ENCODE data around the gene STK4. TPM values are rescaled to one million over a fixed set of nuclear protein-coding genes. Genes with fewer than 3 reads are reported as not detected.
A peak's percentile ranks its signal among the peaks of the same experiment; 100 is the strongest.

Gene STK4
- total and polyA plus RNA-seq, 2 of the 8 experiments (the other 6 are each of a cell fraction or from before 2014, with no cell fraction given): 12.0 to 34.3 TPM

- TF ChIP-seq E2F6 (IDR thresholded peaks at IDR 0.05) (peak; percentile 82), TAF7 (optimal IDR thresholded peaks at IDR 0.05; ENCODE audit: borderline replicate concordance, low read depth, low read length) (no peak), SP1 (IDR thresholded peaks at IDR 0.05; ENCODE audit: low read depth, low read length) (peak; percentile 18; the same call in 1 of the 2 replicates), TEAD4 (IDR thresholded peaks at IDR 0.05; ENCODE audit: low read depth, low read length) (no peak), EZH2 (IDR thresholded peaks at IDR 0.05; ENCODE audit: low read depth, low read length, severe bottlenecking) (peak; percentile 17), BACH1 (IDR thresholded peaks at IDR 0.05; ENCODE audit: low read length) (no peak; the same call in 1 of the 2 replicates), ATF3 (IDR thresholded peaks at IDR 0.05; ENCODE audit: insufficient read depth, low read depth, low read length) (peak; percentile 65; the same call in 1 of the 2 replicates), TAF1 (IDR thresholded peaks at IDR 0.05; ENCODE audit: low read depth, low read length) (peak; percentile 71; the same call in 1 of the 2 replicates), PHF8 (conservative IDR thresholded peaks at IDR 0.05; ENCODE audit: low read depth, low read length) (peak; percentile 83; the same call in 1 of the 2 replicates), GTF2F1 (IDR thresholded peaks at IDR 0.05; ENCODE audit: borderline replicate concordance, low read depth, low read length) (no peak; the same call in 1 of the 2 replicates), HDAC2 (IDR thresholded peaks at IDR 0.05; ENCODE audit: borderline replicate concordance in 1 of 2, low read depth in 2 of 2, low read length in 2 of 2) (peak in 1 of 2 experiments; percentile 52; a peak in 1 of 4 replicates), NANOG (IDR thresholded peaks at IDR 0.05; ENCODE audit: insufficient read depth, low read depth, low read length, poor library complexity, severe bottlenecking) (no peak), YY1 (IDR thresholded peaks at IDR 0.05; ENCODE audit: low read depth, low read length) (0 out of 2 replicates have a peak, but pooled peaks have one; percentile 50), GABPA (IDR thresholded peaks at IDR 0.05; ENCODE audit: borderline replicate concordance, insufficient read depth, low read length) (peak; percentile 88), USF2 (IDR thresholded peaks at IDR 0.05; ENCODE audit: low read length) (peak; percentile 91), RFX5 (IDR thresholded peaks at IDR 0.05; ENCODE audit: borderline replicate concordance, low read depth, low read length) (no peak), RXRA (IDR thresholded peaks at IDR 0.05; ENCODE audit: insufficient read depth, low read depth, low read length) (no peak), MAFK (IDR thresholded peaks at IDR 0.05; ENCODE audit: low read depth, low read length) (no peak), SIX5 (IDR thresholded peaks at IDR 0.05; ENCODE audit: low read depth, low read length) (no peak), TCF12 (IDR thresholded peaks at IDR 0.05; ENCODE audit: low read depth, low read length) (no peak)
Observed at GRCh38 chr20:44966030-44966961, at the start of gene STK4 (continued).

Measured in H1 (cell line).